GM12875 (cell line): ENCODE data around the gene S100Z.
"Not testable (repeated sequence)": the region's sequence is repeated elsewhere in the genome, so short reads cannot be mapped to it uniquely, and the experiment has no call there.

Experiments
- H3K4me3 ChIP-seq: one replicate; pipeline ENCODE4 v1.5.1; 2011; ENCODE audit warnings: low read depth, low read length, control low read depth
- CTCF ChIP-seq: IDR thresholded peaks from 2 replicates; pipeline ENCODE4 v1.5.1; 2011; ENCODE audit warnings: low read depth, mild to moderate bottlenecking, control low read depth, inconsistent platforms, low read length, moderate library complexity, borderline replicate concordance; ENCODE audit not compliant: insufficient read depth

Gene S100Z

GRCh38 chr5:76854644-76855043 is 4.8 kb downstream of the S100Z start:
- TF ChIP-seq CTCF, result no peak
- no peak overlapping the region for H3K4me3 ChIP-seq

- H3K4me3 ChIP-seq, result not testable (repeated sequence)
Observed at GRCh38 chr5:76855501-76855900, 5.7 kb downstream of the S100Z start.

GRCh38 chr5:76855961-76856360 is 6.1 kb downstream of the S100Z start:
- TF ChIP-seq CTCF, result no peak
- H3K4me3 ChIP-seq, result no peak overlapping the region

- not testable (repeated sequence) for H3K4me3 ChIP-seq
Observed at GRCh38 chr5:76856800-76857199, 7.0 kb downstream of the S100Z start.

DNA sequence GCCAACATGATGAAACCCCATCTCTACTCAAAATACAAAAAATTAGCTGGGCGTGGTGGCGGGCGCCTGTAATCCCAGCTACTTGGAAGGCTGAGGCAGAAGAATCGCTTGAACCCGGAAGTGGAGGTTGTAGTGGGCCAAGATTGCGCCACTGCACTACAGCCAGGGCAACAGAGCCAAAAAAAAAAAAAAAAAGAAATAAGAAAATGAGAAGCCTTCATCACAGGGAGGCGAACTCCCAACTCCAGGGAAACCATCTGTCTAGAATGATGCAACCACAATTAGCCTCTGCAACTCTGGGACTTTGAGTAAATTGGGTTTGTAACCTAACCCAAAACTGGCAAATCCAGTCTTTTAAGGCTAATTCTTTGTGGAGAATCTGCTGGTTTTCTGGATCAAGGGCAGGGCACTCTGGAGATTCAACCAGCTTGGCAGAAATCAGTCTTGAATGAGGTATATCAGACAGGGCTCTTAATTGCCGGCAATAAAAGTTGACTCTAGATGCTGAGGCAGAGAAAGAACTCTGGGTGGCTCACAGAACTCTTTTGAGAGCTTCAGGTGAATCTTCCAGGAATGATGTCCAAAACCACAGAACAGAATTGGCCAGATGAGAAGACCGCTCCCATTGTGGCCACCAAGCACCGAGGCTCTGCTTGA is 9.9 kb downstream of the S100Z start:
- no peak overlapping the region for H3K4me3 ChIP-seq
- TF ChIP-seq CTCF, result no peak

DNA sequence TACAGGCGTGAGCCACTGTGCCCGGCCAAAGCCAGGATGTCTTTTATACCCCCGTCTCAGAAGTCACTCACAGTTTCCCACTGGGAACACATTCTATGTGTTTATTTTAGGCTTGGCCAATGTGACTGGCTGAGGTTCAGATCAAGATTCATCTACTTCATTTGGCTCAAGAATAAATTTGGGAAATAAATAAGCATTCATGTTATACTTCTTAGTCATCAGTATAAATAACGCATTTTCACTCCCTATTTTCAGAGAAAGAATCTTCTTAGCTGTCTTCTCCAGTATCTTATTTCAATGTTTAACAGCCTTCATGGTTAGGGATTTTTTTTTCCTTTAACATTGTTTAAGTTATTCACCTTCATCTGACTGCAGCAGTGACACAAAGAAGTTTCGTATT is 11.8 kb downstream of the S100Z start:
- TF ChIP-seq CTCF, result no peak
- H3K4me3 ChIP-seq, result no peak overlapping the region

DNA sequence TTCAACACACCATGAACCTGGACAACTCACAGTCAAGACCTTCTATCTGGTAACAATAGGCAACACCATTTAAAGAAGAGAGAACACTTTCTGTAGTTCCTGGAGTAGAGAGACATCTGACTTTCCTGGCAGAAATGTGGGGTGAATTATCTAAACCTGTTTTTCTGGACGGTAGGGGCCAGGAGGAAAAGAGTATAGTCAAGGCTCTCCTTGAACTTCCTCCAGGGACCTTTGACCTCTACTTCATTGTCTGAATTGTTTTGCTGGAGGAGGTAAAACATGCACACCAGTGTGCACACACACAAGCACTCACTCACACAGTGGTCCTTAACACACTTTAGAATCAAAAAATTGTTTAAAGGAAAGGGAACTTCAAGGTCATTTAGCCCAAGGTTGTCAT is 13.2 kb downstream of the S100Z start:
- no peak overlapping the region for H3K4me3 ChIP-seq
- TF ChIP-seq CTCF, result no peak

DNA sequence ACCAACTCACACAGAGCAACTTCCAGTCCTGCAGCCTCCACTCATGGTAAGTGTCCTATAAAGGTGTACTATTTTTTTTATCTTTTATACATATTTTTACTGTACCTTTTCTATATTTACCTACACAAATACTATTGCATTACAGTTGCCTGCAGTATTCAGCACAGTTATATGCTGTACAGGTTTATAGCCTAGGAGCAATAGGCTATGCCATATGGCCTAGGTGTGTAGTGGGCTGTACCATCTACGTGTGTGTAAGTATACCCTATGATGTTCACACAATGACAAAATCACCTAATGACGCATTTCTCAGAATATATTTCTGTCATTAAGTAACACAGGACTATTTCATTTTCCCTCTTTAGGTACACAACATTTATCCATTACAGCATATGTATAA is 16.7 kb downstream of the S100Z start:
- no peak for TF ChIP-seq CTCF
- H3K4me3 ChIP-seq, result no peak overlapping the region
